Keratinocyte (primary cell): ENCODE measurements around the gene LPCAT1.

Source experiments
- EZH2 ChIP-seq: IDR thresholded peaks from one replicate; pipeline ENCODE4 v1.6.1; 2012; ENCODE audit warnings: inconsistent platforms, mild to moderate bottlenecking, low read length, moderate library complexity
- TF ChIP-seq, protein P1 (sequence below), 3 experiments: IDR thresholded peaks in 1 of 3; conservative IDR thresholded peaks in 1 of 3; optimal IDR thresholded peaks in 1 of 3; 2 replicates in 2 of 3; 3 replicates in 1 of 3; pipeline versions ENCODE3 to v1.5.1; 2011; ENCODE audit warnings: low read length in 3 of 3, mild to moderate bottlenecking in 3 of 3, moderate library complexity in 2 of 3, control low read depth in 1 of 3, inconsistent platforms in 1 of 3; ENCODE audit not compliant: insufficient read depth in 2 of 3; ENCODE audit errors: extremely low read depth in 1 of 3

DNA sequence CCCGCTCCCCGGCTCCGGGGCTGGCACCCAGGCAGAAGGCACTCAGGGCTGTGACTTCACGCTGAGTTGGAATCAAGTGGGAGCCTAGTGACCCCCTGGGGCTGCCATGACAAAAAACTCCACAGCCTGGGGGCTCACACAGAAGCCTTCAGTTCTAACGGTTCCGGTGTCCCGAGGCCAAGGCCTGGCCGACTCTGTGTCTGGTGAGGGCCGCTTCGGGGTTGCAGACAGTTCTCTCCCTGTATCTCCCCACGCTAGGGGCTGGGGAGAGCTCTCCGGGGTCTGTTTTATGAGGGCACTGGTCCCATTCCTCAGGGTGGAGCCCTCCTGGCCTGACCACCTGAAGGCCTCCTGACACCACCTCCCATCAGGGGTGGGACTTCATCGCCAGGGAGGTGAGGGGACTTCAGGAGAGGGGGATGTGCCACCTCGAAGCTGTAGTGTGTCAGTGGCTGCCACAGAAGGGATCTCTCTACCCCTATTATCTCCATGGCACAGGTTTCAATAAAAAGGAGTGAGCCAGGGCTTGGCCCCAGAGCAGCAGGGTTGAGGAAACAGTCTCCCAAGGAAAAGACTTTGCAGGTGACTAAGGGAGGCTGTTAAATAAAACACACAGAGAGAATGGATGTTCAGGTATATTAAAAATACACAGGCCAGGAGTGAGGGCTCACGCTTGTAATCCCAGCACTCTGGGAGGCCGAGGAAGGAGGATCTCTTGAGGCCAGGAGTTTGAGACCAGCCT lies 77.0 kb downstream of the LPCAT1 start:
- TF ChIP-seq EZH2 = peak; percentile 60
- TF ChIP-seq, protein P1, sequence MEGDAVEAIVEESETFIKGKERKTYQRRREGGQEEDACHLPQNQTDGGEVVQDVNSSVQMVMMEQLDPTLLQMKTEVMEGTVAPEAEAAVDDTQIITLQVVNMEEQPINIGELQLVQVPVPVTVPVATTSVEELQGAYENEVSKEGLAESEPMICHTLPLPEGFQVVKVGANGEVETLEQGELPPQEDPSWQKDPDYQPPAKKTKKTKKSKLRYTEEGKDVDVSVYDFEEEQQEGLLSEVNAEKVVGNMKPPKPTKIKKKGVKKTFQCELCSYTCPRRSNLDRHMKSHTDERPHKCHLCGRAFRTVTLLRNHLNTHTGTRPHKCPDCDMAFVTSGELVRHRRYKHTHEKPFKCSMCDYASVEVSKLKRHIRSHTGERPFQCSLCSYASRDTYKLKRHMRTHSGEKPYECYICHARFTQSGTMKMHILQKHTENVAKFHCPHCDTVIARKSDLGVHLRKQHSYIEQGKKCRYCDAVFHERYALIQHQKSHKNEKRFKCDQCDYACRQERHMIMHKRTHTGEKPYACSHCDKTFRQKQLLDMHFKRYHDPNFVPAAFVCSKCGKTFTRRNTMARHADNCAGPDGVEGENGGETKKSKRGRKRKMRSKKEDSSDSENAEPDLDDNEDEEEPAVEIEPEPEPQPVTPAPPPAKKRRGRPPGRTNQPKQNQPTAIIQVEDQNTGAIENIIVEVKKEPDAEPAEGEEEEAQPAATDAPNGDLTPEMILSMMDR (optimal IDR thresholded peaks at IDR 0.05 in 1 of 3, IDR thresholded peaks at IDR 0.05 in 1 of 3, conservative IDR thresholded peaks at IDR 0.05 in 1 of 3; ENCODE audit: extremely low read depth in 1 of 3, insufficient read depth in 2 of 3, low read length in 3 of 3) = no peak
